H1 (cell line): ENCODE results near the gene RAD18. TPM values are rescaled to one million over a fixed set of nuclear protein-coding genes. Genes with fewer than 3 reads are reported as not detected.

Source experiments
- CTCF ChIA-PET: fragments of 300-600 bp; sonication (Branson Sonifier 250); formaldehyde crosslinking; loops from one replicate; lab custom pipeline; 2021; ENCODE audit not compliant: partially characterized antibody; lab: Charles Lee
- POLR2A ChIA-PET: fragments of 300-600 bp; sonication (Branson Sonifier 250); formaldehyde crosslinking; loops from one replicate; lab custom pipeline; 2021; ENCODE audit warnings: inconsistent platforms; ENCODE audit not compliant: partially characterized antibody; lab: Charles Lee
- DNase-seq, 2 experiments: peaks; one replicate each; pipeline versions ENCODE4 v3.0.0 to v3.0.0-alpha.2; 2010 to 2022; ENCODE audit warnings: low spot score in 2 of 2, low read depth in 1 of 2, mixed read lengths in 1 of 2
- FAIRE-seq: peaks from 2 replicates; lab custom pipeline; 2011; peaks lifted over from hg19 to GRCh38; lab: Jason Lieb, UNC
- H2AFZ ChIP-seq: 2 replicates; pipeline ENCODE4 v1.8.1; 2012; ENCODE audit warnings: low read length, inconsistent platforms
- H2AK5ac ChIP-seq: 2 replicates; pipeline ENCODE4 v1.6.1; 2013; ENCODE audit warnings: low read depth, low read length
- H2BK120ac ChIP-seq: replicated peaks from 2 replicates; pipeline ENCODE3; 2013; ENCODE audit warnings: low read depth, low read length, inconsistent platforms
- H2BK12ac ChIP-seq: 2 replicates; pipeline ENCODE4 v1.6.1; 2013; ENCODE audit warnings: low read depth, low read length
- H2BK15ac ChIP-seq: 2 replicates; pipeline ENCODE4 v1.6.1; 2013; ENCODE audit warnings: low read length
- H2BK20ac ChIP-seq: 2 replicates; pipeline ENCODE4 v1.6.1; 2013; ENCODE audit warnings: low read length
- H2BK5ac ChIP-seq: 2 replicates; pipeline ENCODE4 v1.6.1; 2013; ENCODE audit warnings: low read depth, low read length
- H3K14ac ChIP-seq: 2 replicates; pipeline ENCODE4 v1.6.1; 2013; ENCODE audit warnings: inconsistent platforms; ENCODE audit not compliant: insufficient read length
- H3K18ac ChIP-seq: 2 replicates; pipeline ENCODE4 v1.6.1; 2013; ENCODE audit warnings: low read length; ENCODE audit errors: extremely low read depth
- H3K23ac ChIP-seq: 2 replicates; pipeline ENCODE4 v1.6.1; 2013; ENCODE audit warnings: inconsistent platforms; ENCODE audit not compliant: insufficient read length
- H3K23me2 ChIP-seq: 2 replicates; pipeline ENCODE4 v1.6.1; 2013; ENCODE audit warnings: low read depth, low read length
- H3K27ac ChIP-seq: 2 replicates; pipeline ENCODE4 v1.6.1; 2011; ENCODE audit warnings: low read depth, low read length, inconsistent platforms
- H3K27me3 ChIP-seq, 4 experiments: replicated peaks in 1 of 4; 1 replicate in 1 of 4; 2 replicates in 3 of 4; pipeline versions ENCODE4 v1.6.1 to v1.8.1; 2011 to 2013; ENCODE audit warnings: low read length in 3 of 4, mild to moderate bottlenecking in 3 of 4, inconsistent platforms in 2 of 4, mixed read lengths in 2 of 4, moderate library complexity in 1 of 4; ENCODE audit not compliant: control insufficient read depth in 3 of 4, insufficient read depth in 3 of 4; ENCODE audit errors: extremely low read depth in 1 of 4
- H3K36me3 ChIP-seq, 4 experiments: 2 replicates each; pipeline versions ENCODE4 v1.6.1 to v1.8.1; 2011 to 2013; ENCODE audit warnings: mild to moderate bottlenecking in 4 of 4, low read length in 3 of 4, moderate library complexity in 2 of 4, control low read depth in 1 of 4, inconsistent platforms in 1 of 4; ENCODE audit not compliant: insufficient read depth in 4 of 4, control insufficient read depth in 2 of 4
- H3K4ac ChIP-seq: replicated peaks from 2 replicates; pipeline ENCODE3; 2013; ENCODE audit warnings: low read length, low read depth, mixed read lengths, inconsistent platforms; ENCODE audit not compliant: insufficient read length
- H3K4me1 ChIP-seq, 4 experiments: replicated peaks in 1 of 4; 1 replicate in 1 of 4; 2 replicates in 3 of 4; pipeline versions ENCODE4 v1.6.1 to v1.8.1; 2011 to 2013; ENCODE audit warnings: low read length in 3 of 4, inconsistent platforms in 2 of 4, mixed read lengths in 1 of 4; ENCODE audit not compliant: insufficient read depth in 4 of 4, control insufficient read depth in 3 of 4
- H3K4me2 ChIP-seq, 2 experiments: 2 replicates each; pipeline versions ENCODE4 v1.6.1 to v1.8.1; 2011 to 2013; ENCODE audit warnings: low read depth in 2 of 2, low read length in 2 of 2, control low read depth in 1 of 2, inconsistent platforms in 1 of 2, mild to moderate bottlenecking in 1 of 2; ENCODE audit not compliant: insufficient read depth in 1 of 2
- H3K4me3 ChIP-seq, 4 experiments: fragments of 200-600, 300-600 bp in 1 of 4; sonication (generic), shearing (Covaris generic), sonication (Bioruptor Twin) in 1 of 4; 2 replicates each; pipeline versions ENCODE4 v1.5.1 to v1.8.1; 2011 to 2016; ENCODE audit warnings: low read length in 4 of 4, low read depth in 3 of 4, control low read depth in 2 of 4, inconsistent platforms in 2 of 4, mild to moderate bottlenecking in 2 of 4, mixed read lengths in 1 of 4, moderate library complexity in 1 of 4; ENCODE audit not compliant: insufficient read depth in 2 of 4; ENCODE audit errors: extremely low read depth in 1 of 4
- H3K56ac ChIP-seq: replicated peaks from 2 replicates; pipeline ENCODE3; 2013; ENCODE audit warnings: low read depth, mild to moderate bottlenecking, mixed read lengths, low read length, inconsistent platforms; ENCODE audit not compliant: insufficient read length
- H3K79me1 ChIP-seq: 2 replicates; pipeline ENCODE4 v1.6.1; 2013; ENCODE audit warnings: low read depth, low read length, control low read depth
- H3K79me2 ChIP-seq, 2 experiments: 2 replicates each; pipeline versions ENCODE4 v1.6.1 to v1.8.1; 2012 to 2013; ENCODE audit warnings: low read length in 2 of 2, mild to moderate bottlenecking in 2 of 2, inconsistent platforms in 1 of 2; ENCODE audit not compliant: insufficient read depth in 2 of 2, control insufficient read depth in 1 of 2
- H3K9ac ChIP-seq, 4 experiments: replicated peaks in 1 of 4; 1 replicate in 1 of 4; 2 replicates in 3 of 4; pipeline versions ENCODE4 v1.6.1 to v1.8.1; 2011 to 2013; ENCODE audit warnings: low read depth in 3 of 4, low read length in 3 of 4, control low read depth in 2 of 4, mild to moderate bottlenecking in 2 of 4, moderate library complexity in 2 of 4, inconsistent platforms in 1 of 4; ENCODE audit errors: extremely low read depth in 1 of 4
- H3K9me3 ChIP-seq, 2 experiments: 2 replicates each; pipeline versions ENCODE4 v1.6.1 to v1.8.1; 2012 to 2013; ENCODE audit warnings: mild to moderate bottlenecking in 2 of 2, moderate library complexity in 2 of 2, control low read depth in 1 of 2, inconsistent platforms in 1 of 2, low read depth in 1 of 2, low read length in 1 of 2, mixed read lengths in 1 of 2; ENCODE audit not compliant: insufficient read depth in 2 of 2
- H4K20me1 ChIP-seq, 2 experiments: replicated peaks in 1 of 2; 2 replicates each; pipeline versions ENCODE3 to v1.8.1; 2011 to 2013; ENCODE audit warnings: inconsistent platforms in 2 of 2, low read length in 2 of 2, mild to moderate bottlenecking in 1 of 2; ENCODE audit not compliant: insufficient read depth in 2 of 2, control insufficient read depth in 1 of 2
- H4K5ac ChIP-seq: 2 replicates; pipeline ENCODE4 v1.6.1; 2013; ENCODE audit warnings: low read length, low read depth, mixed read lengths, inconsistent platforms; ENCODE audit not compliant: insufficient read length
- H4K8ac ChIP-seq: 2 replicates; pipeline ENCODE4 v1.8.0; 2013; ENCODE audit warnings: mild to moderate bottlenecking, moderate library complexity, low read length, inconsistent platforms; ENCODE audit not compliant: insufficient read depth; ENCODE audit errors: extremely low read depth
- H4K91ac ChIP-seq: replicated peaks from 2 replicates; pipeline ENCODE3; 2013; ENCODE audit warnings: low read length, mixed read lengths, inconsistent platforms; ENCODE audit not compliant: insufficient read length
- CHD1 ChIP-seq: IDR thresholded peaks from 2 replicates; pipeline ENCODE4 v1.6.1; 2012; ENCODE audit warnings: low read depth, low read length, improper control_type of control experiment
- CTCF ChIP-seq, 3 experiments: IDR thresholded peaks; 1 replicate in 2 of 3; 2 replicates in 1 of 3; pipeline versions ENCODE4 v1.5.1 to v1.6.1; 2011; ENCODE audit warnings: low read length in 3 of 3, mild to moderate bottlenecking in 3 of 3, inconsistent platforms in 2 of 3, low read depth in 1 of 3, moderate library complexity in 1 of 3; ENCODE audit not compliant: insufficient read depth in 1 of 3; ENCODE audit errors: control extremely low read depth in 1 of 3
- HDAC2 ChIP-seq, 2 experiments: fragments of 300-600 bp in 1 of 2; sonication (generic) in 1 of 2; IDR thresholded peaks; 2 replicates each; pipeline ENCODE4 v1.6.1; 2011 to 2012; ENCODE audit warnings: low read depth in 2 of 2, low read length in 2 of 2, mild to moderate bottlenecking in 2 of 2, moderate library complexity in 2 of 2, borderline replicate concordance in 1 of 2, inconsistent platforms in 1 of 2
- POLR2AphosphoS5 ChIP-seq: IDR thresholded peaks from 2 replicates; pipeline ENCODE4 v1.6.1; 2011; ENCODE audit warnings: low read depth, low read length
- SP4 ChIP-seq: IDR thresholded peaks from 2 replicates; pipeline ENCODE4 v1.6.1; 2012; ENCODE audit warnings: low read length, inconsistent platforms
- TAF1 ChIP-seq: IDR thresholded peaks from 2 replicates; pipeline ENCODE4 v1.6.1; 2011; ENCODE audit warnings: mild to moderate bottlenecking, low read depth, low read length
- TBP ChIP-seq: IDR thresholded peaks from 2 replicates; pipeline ENCODE4 v1.6.1; 2011; ENCODE audit warnings: low read depth, low read length, improper control_type of control experiment
- YY1 ChIP-seq: IDR thresholded peaks from 2 replicates; pipeline ENCODE4 v1.6.1; 2011; ENCODE audit warnings: low read depth, mild to moderate bottlenecking, low read length
- WGBS, 2 experiments: shearing (Covaris generic) in 1 of 2; methylation state at CpG; one replicate each; pipeline versions ENCODE4 v1.1.6 to v1.1.7; 2013 to 2015; ENCODE audit warnings: low lambda C conversion rate in 2 of 2, mixed read lengths in 2 of 2, inconsistent platforms in 1 of 2, low coverage in 1 of 2, missing lambda C conversion rate in 1 of 2; ENCODE audit not compliant: insufficient replicate concordance in 2 of 2, insufficient coverage in 1 of 2, insufficient read length in 1 of 2; ENCODE audit errors: extremely low coverage in 1 of 2, missing lambda C conversion rate in 1 of 2; 5-methylcytosine and 5-hydroxymethylcytosine counted together
- polyA plus RNA-seq, 7 experiments: library from polyadenylated mRNA; depleted of rRNA in 3 of 7; stranded (reverse) in 5 of 7; unstranded in 2 of 7; fragments of >200 nt in 5 of 7; fragments of 200-250 nt in 2 of 7; gene quantifications; 1 replicate in 5 of 7; 2 replicates in 1 of 7; 4 replicates in 1 of 7; pipeline versions ENCODE4 v1.2.1 to v1.2.3, GENCODE V29; 2011 to 2013; ENCODE audit warnings: missing spikeins in 2 of 7, mixed read lengths in 2 of 7
- total RNA-seq: library from RNA; stranded (reverse); fragmentation: NEBNext Ultra II Directional; extraction: Animal tissue kit (Norgen Biotek cat#: 25700); gene quantifications from 2 replicates; pipeline ENCODE4 v1.2.1, GENCODE V29; 2021

Gene RAD18
- total and polyA plus RNA-seq, 2 of the 8 experiments (the other 6 are each of a cell fraction or from before 2014, with no cell fraction given) = 13.0 to 23.2 TPM

- Histone ChIP-seq H3K79me1 (no peaks in the 10 kb centered on the region), H3K23me2 (no peaks in the 10 kb centered on the region), H2BK15ac (no peak overlapping the region), H3K9ac (no peak overlapping the region), H4K20me1 (no peaks in the 10 kb centered on the region), H3K4me2 (no peak overlapping the region), H3K56ac (no peak overlapping the region), H3K4me1 (no peaks in the 10 kb centered on the region), H2BK20ac (no peak overlapping the region), H3K14ac (no peak overlapping the region), H3K4me3 (no peak overlapping the region), H3K23ac (no peak overlapping the region), H3K4ac (no peak overlapping the region), H2BK5ac (no peak overlapping the region), H2AFZ (no peak overlapping the region), H3K27me3 (no peaks in the 10 kb centered on the region; a peak in 1 of 7 replicates), H2BK120ac (no peak overlapping the region), H3K18ac (no peak overlapping the region), H3K9me3 (no peaks in the 10 kb centered on the region), H2AK5ac (no peak overlapping the region), H4K8ac (no peak overlapping the region), H2BK12ac (no peak overlapping the region), H3K36me3 (no peaks in the 10 kb centered on the region), H4K5ac (no peak overlapping the region), H3K27ac (no peak overlapping the region), H4K91ac (no peak overlapping the region), H3K79me2 (no peaks in the 10 kb centered on the region)
- FAIRE-seq = no peak
- ChIA-PET POLR2A (no interaction called here), CTCF (interaction anchor here (1.0 kb wide), 1 partner anchor 70 kb away, joined by 3 read pairs; no protein-coding TSS in a partner anchor)
- 89% methylated on average over 3 of the region's 3 CpGs; no CpG with 5 or more reads in 1 of the 2 experiments for WGBS, 2 experiments
- DNase-seq = no peak
- TF ChIP-seq HDAC2 (IDR thresholded peaks at IDR 0.05; ENCODE audit: borderline replicate concordance in 1 of 2, low read depth in 2 of 2, low read length in 2 of 2) (no peak), TBP (no peak), SP4 (no peak), CHD1 (no peak), TAF1 (no peak), CTCF (IDR thresholded peaks at IDR 0.05; ENCODE audit: control extremely low read depth in 1 of 3, insufficient read depth in 1 of 3, low read depth in 1 of 3, low read length in 3 of 3) (no peak), YY1 (no peak), POLR2AphosphoS5 (no peak)
Observed at GRCh38 chr3:8838765-8839423, 124.4 kb downstream of the RAD18 start.
